Retina (tissue), 1 donor: Measurements from ENCODE around the gene HOXA7.

Experiments used
- DNase-seq: peaks from one replicate; pipeline ENCODE4 v3.0.0-alpha.2; 2016

The HOXA7 gene

GRCh38 chr7:27104341-27105058, 52.0 kb downstream of the HOXA7 start:
- DNase-seq = no peak
